IPS DF 4.7 (cell line): ENCODE measurements around the gene FLOT1.

Source experiments
- DNase-seq: peaks from one replicate; pipeline ENCODE4 v3.0.0-alpha.2; 2013; ENCODE audit warnings: low spot score; ENCODE audit errors: extremely low read depth

FLOT1 gene

DNA sequence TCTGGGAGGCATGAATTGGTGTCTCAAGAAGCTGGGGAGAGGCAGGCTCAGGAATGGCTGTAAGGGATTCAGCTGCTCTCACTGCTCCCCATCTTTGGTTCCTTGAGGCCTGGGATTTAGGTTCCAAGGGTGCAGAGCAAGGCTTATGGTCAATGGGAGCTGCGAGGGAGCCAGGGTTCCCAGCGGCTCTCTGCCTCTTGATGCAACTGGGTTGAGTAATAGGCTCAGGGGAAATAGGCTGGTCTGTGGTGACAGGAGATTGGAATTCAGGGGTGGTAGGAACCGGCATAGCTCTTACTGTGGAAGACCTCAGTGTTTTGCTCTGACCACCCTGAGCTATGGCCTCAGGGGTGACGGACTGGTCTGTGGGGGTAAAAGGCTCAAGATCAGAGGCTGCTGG, 38.7 kb downstream of the FLOT1 start:
- DNase-seq, result no peak

DNA sequence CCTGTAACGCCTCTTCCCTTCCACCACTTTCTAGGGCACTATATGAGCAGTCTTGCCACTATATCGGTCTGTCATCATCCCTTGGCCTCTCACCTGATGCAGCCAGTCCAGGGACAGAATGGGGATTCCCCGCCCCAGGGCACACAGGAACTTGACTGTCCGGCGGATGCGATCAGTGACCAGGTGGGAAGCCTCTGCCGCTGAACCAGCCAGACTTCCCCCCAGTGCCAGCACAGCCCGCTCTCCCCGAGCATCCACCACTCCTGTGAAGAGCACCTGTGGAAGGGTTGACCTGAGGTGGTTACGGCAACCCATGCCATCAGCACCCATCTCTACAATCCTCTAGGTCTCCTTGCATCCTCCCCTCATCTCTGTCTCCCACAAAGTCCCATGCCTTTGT, 39.5 kb downstream of the FLOT1 start:
- no peak for DNase-seq

DNA sequence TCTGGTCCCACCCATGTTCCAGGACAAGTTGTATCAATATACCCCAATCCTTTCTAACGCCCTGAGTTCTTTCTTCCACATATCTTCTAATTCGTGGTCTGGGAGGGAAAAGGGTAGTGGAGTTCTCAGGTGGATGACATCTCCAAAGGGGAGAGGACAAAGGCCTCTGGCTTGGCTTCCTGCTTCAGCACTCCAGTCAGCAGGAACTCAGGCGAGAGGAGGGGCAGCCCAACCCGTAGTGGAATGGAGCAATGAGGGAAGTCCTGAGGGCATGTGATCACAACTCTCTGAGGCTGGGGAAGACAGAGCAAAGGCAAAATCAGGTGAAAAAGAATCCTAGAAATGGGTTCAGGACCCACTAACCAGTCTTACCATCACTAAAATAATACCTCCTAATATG, 42.1 kb downstream of the FLOT1 start:
- no peak for DNase-seq

DNA sequence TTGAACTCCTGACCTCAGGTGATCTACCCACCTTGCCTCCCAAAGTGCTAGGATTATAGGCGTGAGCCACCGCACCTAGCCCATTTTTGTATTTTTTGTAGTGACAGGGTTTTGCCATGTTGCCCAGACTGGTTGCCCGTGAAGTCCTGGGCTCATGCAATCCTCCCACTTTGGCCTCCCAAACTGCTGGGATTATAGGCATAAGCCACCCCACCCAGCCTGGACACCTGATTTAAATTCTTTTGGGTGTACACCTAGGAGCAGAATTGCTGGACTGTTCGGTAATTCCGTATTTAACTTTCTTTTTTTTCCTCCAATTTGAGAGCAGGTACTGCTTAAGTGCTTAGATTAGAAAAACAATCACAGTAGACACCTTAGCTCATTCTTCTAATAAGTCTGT, 46.1 kb downstream of the FLOT1 start:
- DNase-seq, result no peak

DNA sequence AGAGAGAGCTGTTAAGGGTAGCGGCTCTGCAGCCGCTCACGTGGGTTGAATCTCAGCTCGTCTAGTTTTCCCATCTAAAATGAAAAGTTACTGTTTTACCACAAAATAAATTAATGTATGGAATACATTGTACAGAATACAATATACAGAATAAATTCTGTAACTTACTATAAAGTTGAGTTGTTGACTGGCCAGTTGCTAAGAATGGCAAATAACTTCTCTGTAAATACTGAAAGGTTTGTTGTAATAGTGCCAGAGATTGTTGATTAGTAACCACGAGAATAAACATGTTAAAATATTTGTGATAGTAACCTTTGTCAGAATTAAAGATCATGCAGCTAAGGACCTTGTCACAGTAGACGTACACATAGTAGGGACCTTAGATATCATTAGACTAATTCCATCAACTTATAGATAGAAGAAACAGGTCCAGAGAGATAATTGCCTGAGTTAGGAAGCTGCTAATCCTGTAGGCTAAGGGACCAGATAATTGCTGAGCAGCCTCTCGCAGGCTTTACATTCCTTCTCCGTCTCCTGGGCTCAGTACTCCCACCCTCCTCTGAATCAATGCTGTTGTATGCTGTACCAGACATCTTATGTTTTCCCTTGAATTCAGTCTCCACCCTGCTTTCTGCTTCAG, 51.2 kb downstream of the FLOT1 start:
- no peak for DNase-seq

- DNase-seq, result no peak
Measured at GRCh38 chr6:30690403-30691207, 51.9 kb downstream of the FLOT1 start, which contains the start of gene NRM. TSS of gene NRM (minus strand) at chr6:30690984. CDS start at chr6:30690974, 10 bp downstream.

GRCh38 chr6:30689985-30690384, 52.5 kb downstream of the FLOT1 start:
- DNase-seq, result no peak

DNA sequence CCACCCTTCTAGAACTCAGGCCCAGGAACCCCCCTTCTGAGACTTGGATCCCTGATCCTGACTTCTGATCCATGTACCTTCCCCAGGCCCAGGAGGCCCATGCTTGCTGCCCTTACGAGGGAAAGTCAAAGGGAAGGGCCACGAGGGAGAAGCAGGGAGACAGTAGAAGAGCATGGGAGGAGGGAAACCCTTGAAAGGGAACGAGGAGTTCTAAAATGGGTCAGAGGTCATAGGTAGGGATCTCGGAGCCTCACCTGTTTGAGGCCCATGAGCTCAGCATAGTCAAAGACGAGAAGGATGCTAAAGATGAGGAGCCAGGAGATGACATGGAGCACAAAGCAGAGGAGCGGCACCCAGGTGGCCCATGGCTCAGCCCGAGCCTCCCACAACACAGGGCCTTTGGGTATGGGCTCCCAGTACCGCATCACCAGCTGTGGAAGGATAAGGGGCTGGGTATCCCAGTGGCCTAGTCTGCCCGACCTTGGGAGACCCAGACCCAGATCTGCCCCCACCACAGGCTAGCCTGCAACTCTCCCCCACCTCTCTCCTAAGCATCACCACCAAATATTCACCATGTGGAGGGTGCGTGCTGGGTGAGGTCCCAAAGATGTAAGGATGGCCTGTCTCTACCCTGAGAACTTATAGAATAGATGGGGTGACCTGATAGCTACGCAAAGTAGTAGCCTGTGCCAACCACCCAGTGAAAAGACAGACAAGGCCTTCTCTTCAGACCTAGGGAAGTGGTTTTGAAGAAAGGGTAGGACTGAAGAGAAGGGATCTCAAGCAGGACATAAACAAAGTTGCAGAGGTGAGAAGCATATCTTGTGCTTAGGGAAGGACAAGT, 53.2 kb downstream of the FLOT1 start:
- DNase-seq, result no peak

DNA sequence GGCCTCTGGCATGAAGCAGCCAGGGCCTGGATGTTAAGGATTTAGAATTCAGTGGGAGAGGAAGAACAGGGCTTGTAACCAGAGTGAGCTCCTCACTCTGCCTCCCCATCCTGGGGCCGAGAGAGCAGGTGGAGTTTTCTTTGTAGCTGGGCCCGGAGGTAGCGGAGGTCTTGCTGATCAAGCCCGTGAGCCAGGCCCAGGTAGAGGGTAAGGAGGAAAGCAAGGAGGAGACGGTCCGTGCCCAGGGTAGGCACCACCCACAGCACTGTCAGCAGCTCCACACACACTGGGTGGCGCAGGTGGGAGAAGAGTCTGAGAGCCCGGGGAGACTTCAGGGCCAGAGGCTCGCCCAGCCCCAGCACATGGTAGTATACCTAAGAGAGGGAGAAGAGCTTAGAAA, 53.9 kb downstream of the FLOT1 start:
- no peak for DNase-seq

GRCh38 chr6:30687659-30688431, 54.6 kb downstream of the FLOT1 start:
- no peak for DNase-seq

- no peak for DNase-seq
Measured at GRCh38 chr6:30686908-30687658, 55.4 kb downstream of the FLOT1 start.

GRCh38 chr6:30686009-30686907, 56.2 kb downstream of the FLOT1 start, which contains the start of gene PPP1R18:
TSS of gene PPP1R18 (minus strand) at chr6:30686645. CDS start at chr6:30686018, 627 bp downstream.
- no peak for DNase-seq

GRCh38 chr6:30685157-30686008, 57.1 kb downstream of the FLOT1 start:
- DNase-seq, result no peak

- DNase-seq, result no peak
Measured at GRCh38 chr6:30684386-30685156, 57.9 kb downstream of the FLOT1 start.

DNA sequence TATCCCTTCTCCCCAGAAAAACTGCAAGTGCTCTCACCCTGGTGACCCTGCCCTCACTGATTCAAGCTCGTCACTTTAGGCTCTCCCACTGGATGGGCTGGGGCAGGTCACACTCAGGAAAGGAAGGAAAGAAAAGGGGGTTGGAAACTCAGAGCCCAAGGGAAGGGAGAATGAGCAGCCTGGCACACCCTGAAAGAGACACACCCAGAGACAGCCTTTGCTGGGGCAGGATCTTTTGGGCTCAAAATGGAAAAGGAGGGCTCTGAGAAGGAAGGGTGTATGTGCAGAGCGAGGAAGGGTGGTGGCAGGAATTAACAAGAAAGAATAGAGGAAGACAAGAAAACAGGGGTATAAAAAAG, 58.5 kb downstream of the FLOT1 start:
- DNase-seq, result no peak

GRCh38 chr6:30683183-30683979, 59.1 kb downstream of the FLOT1 start:
- DNase-seq, result no peak
